ENCODE data around the gene ZNF394.
"Not testable (repeated sequence)": the region's sequence is repeated elsewhere in the genome, so short reads cannot be mapped to it uniquely, and the experiment has no call there.

ZNF394 gene

DNA sequence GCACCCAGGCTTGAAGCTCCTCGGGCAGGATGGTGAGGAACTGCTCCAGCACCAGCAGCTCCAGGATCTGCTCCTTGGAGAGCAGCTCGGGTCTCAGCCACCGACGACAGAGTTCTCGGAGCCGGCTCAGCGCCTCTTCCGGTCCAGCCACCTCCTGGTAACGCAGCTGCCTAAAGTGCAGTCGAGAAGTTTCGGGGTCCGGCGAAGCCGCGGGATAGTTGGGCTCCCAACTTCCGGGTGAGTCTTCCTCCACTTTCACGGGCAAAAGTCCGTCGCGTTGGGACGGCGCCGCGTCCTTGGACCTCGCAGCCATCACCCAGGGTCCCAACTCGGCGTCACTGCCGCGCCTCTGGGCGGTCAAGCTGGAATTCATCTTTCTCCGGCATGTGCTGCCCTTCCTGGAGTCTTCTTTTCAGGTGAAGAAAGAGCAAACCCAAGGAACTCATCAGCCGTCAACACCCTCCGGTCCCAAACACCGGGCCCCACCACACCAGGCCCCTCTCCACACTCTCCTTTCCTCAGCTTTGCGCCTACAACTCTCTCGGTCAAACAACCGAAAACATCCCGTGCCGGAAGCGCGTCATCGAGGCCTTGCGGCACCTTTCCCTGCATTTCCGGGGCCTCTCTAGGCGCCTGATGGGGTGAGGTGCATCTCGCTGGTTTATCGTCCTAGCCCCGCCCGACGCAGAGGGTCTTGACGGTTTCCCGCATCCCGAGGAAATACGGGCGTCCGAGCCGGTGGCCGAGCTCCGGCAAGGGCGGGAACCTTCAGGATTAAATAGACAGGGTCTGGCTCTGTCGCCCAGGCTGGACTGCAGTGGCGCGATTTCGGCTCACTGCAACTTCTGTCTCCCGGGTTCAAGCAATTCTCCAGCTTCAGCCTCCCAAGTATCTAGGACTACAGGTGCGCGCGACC, at the start of gene ZNF394:
ZNF394 (minus strand) TSS at position 561 of the 916 bp plus-strand sequence; CDS start at position 373, 188 bp downstream.
- peak; percentile 52 to 54 for ATAC-seq

DNA sequence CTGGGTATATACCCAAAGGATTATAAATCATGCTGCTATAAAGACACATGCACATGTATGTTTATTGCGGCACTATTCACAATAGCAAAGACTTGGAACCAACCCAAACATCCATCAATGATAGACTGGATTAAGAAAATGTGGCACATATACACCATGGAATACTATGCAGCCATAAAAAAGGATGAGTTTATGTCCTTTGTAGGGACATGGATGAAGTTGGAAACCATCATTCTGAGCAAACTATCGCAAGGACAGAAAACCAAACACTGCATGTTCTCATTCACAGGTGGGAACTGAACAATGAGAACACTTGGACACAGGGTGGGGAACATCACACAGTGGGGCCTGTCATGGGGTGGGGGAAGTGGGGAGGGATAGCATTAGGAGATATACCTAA, 49.5 kb upstream of the ZNF394 start:
- ATAC-seq, result not testable (repeated sequence)

DNA sequence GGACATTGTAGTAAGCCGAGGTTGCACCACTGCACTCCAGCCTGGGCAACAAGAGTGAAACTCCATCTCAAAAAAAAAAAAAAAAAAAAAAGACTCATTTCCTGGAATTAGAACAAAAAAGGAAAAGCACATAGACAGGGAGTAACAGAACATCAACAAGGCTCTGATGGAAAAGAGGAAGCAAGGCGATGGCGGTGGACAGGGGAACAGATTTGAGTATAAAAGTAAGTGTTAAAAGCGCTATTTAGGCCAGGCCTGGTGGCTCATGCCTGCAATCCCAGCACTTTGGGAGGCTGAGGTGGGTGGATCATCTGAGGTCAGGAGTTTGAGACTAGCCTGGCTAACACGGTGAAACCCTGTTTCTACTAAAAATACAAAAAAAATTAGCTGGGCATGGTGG, 45.2 kb upstream of the ZNF394 start:
- ATAC-seq, result not testable (repeated sequence)

DNA sequence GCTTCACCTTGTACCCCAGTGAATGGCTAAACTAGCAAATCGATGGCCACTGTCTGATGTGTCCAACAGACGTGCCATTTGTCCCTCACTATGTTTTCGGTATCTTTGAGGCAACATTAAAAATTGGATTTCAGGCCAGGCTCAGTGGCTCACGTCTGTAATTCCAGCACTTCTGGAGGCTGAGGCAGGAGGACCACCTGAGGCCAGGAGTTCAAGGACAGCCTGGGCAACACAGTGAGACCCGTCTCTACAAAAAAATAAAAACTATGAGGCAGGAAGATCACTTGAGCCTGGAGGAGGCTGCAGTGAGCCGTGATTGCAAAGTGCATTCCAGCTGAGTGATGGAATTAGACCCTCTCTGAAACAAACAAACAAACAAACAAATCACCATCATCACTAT, 43.8 kb upstream of the ZNF394 start:
- ATAC-seq, result no peak

DNA sequence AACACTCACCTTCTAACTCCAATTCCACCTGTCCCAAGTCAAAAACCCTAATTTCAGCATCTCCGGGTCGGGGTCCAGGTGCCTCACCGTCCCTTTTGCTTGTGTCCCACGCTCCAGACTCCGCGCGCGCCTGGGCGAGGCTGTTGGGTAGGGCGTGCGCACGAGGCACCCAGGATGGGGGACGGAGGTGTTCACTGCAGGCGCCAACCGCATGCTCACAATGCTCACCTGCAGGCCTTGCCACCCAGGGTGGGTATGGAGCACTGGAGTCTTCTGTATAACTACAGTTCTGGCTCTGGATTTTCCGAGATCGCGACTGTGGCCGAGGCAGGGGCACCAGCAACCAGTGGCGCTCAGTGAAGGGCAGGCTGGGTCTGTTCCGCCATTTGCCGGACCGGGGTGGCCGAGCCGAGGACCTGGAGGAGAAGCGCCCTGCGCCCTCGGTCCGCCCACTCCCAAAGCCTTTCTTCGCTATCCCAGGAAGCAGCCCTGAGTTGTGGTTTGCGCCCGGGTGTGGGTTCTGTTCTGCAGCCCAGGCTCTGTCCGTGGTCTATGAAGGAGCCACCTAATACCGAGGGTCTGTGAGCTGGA, 43.1 kb upstream of the ZNF394 start:
- no peak for ATAC-seq

DNA sequence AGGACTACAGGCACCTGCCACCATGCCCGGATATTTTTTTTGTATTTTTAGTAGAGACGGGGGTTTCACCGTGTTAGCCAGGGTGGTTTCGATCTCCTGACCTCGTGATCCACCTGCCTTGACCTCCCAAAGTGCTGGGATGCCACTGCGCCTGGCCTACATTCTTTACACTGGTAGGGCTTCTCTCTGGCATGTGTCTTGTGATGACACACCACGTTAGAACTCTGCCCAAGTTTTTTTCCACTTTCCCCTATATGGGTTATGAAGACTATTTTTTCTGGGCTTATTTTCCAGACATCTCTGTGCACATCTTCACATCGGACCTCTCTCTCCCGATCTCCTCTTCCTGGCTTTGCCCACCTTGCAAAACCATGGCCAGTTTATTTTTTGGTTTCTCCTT, 41.1 kb upstream of the ZNF394 start:
- no peak for ATAC-seq

DNA sequence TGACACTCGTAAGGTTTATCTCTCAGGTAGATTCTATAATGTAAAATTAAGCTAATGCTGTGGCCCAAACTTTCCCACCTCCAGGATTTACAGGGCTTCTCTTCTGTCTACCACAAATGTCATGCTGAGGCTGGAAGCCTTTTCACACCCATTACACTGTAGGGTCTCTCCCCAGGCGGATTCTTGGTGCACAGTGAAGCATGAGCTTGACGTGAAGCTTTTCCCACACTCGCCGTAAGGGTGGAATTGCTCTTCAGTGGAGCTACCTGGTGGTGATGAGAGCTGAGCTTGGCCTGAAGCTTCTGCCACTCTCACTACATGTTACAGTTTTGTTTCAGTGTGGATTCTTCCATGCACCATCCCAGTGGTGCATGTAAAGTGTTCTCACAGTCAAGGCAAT, 40.5 kb upstream of the ZNF394 start:
- ATAC-seq, result no peak

DNA sequence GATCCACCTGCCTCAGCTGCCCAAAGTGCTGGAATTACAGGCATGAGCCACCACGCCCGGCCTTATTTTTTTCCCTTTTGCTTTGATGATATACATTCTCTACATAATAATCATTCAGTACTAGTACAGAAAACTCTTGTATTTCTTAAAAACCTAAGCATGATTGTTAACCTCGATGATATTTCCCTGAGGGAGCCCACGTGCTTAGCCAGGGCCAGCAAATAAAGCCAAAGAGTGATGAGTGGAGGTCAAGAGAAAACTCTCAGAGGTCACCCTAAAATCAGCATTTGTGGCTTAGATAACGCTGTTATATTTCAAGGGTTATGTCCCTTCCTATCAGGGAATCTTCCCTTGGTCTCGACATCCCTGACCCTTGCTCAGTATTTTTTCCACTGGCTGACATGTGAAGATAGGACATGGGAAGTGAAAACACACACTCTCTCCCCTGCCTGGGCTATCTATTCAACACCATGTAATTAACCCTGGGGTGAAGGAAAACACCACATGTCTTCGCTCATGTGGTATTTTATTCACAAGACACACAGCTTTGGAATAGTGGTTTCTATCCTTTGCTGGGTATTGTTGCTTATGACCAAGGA, 39.2 kb upstream of the ZNF394 start:
- ATAC-seq, result no peak

DNA sequence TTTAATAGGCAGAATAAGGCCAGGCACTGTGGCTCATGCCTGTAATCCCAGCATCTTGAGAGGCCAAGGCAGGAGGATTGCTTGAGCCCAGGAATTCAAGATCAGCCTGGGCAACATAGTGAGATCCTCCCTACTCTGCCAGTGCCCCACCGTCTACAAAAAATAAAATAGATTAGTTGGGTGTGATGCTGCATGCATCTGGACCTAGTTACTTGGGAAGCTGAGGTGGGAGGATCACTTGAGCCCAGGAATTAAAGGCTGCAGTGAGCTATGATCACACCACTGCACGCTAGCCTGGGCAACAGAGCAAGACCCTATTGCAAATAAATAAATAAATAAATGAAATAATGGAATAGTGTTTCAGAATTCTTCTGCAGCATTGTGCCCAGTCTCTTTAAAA, 35.6 kb upstream of the ZNF394 start:
- no peak for ATAC-seq

DNA sequence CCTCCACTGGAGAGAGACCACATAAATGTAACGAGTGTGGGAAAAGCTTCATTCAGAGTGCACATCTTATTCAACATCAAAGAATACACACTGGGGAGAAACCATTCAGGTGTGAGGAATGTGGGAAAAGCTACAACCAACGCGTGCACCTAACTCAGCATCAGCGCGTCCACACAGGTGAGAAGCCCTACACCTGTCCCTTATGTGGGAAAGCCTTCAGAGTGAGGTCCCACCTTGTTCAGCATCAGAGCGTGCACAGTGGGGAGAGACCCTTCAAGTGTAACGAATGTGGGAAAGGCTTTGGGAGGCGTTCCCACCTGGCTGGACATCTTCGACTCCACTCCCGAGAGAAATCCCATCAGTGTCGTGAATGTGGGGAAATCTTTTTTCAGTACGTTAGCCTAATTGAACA, 31.3 kb upstream of the ZNF394 start:
- no peak for ATAC-seq

DNA sequence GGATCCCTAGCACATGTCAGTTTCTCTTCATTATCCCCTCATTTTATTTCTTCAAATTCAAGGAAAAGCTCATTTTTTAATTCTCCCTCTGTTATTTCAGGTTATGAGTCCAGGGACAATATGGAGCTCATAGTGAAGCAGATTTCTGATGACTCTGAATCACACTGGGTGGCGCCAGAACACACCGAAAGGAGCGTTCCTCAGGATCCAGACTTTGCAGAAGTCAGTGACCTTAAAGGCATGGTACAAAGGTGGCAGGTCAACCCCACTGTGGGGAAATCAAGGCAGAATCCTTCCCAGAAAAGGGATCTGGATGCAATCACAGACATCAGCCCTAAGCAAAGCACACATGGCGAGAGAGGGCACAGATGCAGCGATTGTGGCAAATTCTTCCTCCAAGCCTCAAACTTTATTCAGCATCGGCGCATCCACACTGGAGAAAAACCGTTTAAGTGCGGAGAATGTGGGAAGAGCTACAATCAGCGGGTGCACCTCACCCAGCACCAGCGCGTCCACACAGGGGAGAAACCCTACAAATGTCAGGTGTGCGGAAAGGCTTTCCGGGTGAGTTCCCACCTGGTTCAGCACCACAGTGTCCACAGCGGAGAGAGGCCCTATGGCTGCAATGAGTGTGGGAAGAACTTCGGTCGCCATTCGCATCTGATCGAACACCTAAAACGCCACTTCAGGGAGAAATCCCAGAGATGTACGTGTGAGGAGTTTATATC, 25.8 kb upstream of the ZNF394 start:
- ATAC-seq, result no peak

DNA sequence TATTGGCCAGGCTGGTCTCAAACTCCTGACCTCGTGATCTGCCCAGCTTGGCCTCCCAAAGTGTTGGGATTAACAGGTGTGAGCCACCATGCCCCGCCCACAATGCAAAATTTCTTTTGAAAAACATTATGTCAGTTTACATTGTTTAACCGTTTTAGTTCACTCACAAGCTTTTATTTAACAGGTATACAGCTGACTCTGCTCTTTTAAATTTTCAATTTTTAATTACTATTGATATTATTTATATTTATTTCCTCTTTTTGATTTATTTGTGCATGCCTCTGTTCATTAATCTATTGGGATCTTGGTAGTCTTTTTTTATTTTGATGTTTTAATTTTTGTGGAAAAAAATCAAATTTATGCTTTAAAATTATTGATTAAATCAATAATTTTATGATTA, 21.3 kb upstream of the ZNF394 start:
- no peak for ATAC-seq

DNA sequence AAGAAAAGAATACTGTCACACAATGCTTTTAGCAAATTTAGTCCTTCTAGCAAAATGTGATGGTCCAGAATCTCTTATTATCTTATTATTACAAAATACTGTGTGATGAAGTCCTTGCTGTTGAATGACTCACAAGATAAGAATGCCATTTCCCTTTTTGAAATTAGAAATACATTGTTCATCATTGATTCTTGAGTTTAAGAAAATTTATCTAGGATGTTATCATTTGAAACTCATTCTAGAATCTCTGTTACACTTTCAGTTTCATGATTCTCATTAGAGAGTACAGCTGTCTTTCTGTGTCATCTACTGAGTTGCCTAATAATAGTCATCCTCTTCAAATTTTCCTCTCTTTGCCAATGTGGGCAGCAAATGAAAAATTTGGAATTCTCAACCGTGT, 14.0 kb upstream of the ZNF394 start:
- peak; percentile 38 to 73 for ATAC-seq

DNA sequence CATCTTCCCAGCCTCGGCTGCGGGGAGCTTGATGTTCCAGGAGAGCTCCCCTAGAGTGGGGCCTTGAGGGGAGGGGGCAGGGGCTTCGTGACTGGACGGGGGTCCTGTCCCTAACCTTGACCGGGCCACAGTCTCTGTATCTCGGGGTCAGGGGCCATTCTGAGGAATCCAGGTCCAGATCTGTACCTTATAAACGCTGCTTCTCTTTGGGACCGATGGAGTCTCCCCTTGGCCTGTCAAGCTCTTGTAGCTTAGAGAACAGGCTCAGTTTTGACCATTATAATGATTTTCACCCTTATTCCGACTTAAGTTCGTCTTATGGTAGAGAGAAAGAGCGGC, 5.2 kb upstream of the ZNF394 start:
- no peak for ATAC-seq

DNA sequence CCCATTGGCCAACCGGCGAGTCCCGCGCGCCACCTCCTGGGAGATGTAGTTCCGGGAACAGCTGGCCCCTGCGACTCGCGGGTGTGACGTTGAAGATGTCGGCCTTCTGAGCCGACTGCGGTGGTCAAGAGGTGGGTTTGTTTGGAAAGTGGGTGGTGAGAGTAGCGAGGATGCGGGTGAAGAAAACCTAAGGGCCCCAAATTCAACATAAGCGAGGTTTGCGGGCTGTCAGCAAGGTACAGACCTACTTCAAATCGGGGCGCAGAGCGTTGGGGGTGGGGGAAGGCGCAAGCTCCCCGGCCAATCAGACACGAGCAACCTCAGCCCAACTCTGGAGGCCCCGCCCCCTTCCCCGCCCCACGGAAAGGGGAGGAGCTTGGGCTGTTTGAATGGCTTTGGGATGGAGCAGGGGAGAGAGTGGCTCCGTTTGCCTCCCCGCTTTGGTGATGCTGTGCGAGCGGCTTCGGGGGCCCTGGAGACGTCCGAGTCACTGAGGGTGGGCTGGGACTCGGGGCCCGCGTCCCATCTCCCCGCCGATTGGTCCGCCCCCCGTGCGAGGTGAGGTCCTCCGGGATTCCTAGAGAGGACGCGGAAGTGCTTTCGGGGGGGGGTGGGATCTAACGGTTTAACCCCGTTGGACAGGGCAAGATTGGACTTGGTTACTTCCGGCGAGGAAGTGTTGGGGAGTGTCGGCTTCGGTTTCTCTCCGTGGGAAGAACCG, 4.7 kb upstream of the ZNF394 start, which contains the start of gene ZKSCAN5:
ZKSCAN5 (plus strand) TSS at position 60 of the 721 bp plus-strand sequence. CDS start 1,383 bp downstream, outside the sequence.
- ATAC-seq, result peak; percentile 82 to 85

DNA sequence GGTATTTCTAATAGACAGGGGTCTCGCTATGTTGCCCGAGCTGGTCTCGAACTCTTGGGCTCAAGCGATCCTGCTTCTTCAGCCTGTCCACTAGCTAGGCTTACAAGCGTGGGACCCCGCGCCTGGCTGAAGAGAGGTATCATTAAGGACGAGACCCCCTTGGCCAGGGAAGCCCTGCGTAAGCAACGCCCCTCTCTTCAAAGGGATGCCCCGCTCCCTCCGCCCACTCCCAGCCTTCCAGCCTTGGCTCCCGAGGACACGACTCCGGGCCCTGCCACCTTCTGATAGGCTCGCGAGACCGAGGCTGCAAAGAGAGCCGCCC, 4.2 kb upstream of the ZNF394 start:
- no peak for ATAC-seq

DNA sequence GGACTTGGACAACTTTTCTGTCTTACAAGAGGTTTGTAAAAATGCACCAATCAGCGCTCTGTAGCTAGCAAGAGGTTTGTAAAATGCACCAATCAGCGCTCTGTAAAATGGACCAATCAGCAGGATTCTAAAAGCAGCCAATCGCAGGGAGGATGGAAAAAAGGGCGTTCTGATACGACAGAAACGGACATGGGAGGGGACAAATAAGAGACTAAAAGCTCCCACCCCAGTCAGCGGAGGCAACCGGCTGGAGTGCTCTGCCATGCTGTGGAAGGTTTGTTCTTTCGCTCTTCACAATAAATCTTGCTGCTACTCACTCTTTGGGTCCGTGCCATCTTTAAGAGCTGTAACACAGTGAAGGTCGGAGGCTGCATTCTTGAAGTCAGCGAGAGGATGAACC, 1.2 kb upstream of the ZNF394 start:
- not testable (repeated sequence) for ATAC-seq

DNA sequence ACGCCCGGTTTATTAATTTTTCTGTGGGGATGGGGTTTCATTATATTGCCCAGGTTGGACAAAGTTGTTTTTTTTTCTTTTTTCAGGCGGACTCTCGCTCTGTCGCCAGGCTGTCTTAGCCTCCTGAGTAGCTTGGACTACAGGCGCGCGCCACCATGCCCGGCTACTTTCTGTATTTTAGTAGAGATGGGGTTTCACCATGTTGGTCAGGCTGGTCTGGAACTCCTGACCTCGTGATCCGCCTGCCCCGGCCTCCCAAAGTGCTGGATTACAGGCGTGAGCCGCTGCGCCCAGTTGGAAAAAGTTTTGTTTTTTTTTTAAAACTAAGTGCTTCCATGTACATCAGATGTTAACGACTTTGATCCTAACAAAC, 542 bp upstream of the ZNF394 start:
- no peak for ATAC-seq

DNA sequence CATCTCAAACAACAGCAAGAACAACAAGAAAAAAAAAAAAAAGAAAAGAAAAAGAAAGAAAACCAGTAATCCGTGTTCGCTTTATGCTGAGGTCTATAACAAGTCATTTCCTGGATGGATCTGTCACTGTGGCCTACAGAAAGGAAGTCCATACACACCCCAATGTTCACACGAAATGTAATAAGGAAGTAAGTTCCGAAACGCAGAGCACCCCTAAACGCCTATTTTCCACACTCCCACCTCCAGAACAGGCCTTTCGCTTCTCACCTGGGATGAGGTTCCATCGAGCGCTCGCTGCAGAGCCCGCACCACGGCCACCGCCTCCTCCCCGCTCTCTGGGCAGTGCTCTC, 735 bp downstream of the ZNF394 start:
- peak; percentile 44 to 51 for ATAC-seq

DNA sequence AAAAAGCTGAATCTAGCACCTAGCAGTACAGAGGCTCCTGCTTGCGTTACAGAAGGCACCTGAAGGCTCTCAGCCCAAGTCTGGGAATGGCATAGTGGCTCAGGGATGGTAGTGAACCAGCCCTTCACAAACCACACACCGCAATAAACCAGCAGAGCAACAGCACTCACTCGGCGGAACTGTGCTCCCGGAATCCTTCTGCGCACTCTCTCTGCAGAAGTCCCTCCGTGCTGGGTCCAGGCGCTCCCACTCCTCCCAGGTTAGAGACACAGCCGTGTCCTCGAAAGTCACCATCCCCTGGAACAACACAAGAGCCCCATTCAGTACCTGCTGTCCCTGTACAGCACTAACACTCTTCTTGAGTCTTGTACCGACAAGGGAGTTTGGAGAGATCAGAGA, 1.5 kb downstream of the ZNF394 start:
- no peak for ATAC-seq

DNA sequence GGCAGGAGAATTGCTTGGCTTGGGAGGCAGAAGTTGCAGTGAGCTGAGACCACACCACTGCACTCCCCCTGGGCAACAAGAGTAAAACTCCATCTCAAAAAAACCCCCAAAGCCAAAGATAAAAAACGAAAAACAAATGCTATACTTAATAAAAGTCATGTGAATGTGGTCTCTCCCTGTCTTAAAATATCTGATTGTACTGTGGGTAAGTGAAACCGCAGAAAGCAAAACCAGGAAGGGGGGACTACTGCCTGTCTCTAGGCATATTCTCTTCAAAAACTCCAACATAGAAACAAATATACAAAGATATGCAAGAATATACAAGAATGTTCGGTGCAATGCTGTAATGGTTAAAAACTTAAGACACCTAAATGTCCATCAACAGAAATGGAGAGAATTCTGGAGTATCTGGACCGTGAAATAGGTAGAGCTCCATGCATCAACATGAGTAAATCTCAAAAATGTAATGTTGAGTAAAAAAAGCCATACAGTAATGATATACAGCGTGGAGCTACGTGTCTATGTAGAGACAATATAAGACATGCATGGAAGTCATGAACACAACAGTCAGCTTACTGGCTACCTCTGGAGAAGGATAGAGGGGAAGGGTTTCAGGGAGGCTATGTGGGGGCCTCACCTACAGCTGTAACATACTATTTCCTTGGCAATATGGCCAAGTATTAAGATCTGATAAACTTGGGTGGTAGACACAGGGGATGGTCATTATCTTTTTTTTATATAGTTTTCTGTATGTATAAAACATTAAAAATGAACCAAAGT, 2.1 kb downstream of the ZNF394 start:
- no peak for ATAC-seq

DNA sequence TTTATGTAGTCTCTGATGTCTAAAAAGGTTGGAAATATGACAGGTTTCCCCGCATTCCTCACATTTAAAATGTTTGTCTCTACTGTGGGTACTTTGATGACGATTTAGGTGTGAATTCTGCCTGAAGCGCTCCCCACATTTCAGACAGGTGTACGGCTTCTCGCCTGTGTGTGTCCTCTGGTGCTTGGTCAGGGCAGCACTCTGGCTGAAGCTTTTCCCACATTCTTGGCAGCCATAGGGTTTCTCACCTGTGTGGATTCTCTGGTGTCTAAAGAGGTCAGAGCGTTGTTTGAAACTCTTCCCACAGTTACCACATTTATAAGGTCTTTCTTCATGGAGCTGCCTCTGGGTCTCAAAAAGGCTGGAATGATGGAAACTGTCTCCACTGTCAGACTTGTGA, 6.3 kb downstream of the ZNF394 start:
- no peak for ATAC-seq

All from activated CD4-positive, CD25-positive, alpha-beta regulatory T cell treated with anti-CD3 and anti-CD28 coated beads, Interleukin-2, amount 50 U/mL, for 24 hours (primary cell).